Measurements from ENCODE around the gene SPOCK1.
"Not testable (repeated sequence)": the region's sequence is repeated elsewhere in the genome, so short reads cannot be mapped to it uniquely, and the experiment has no call there.

Gene SPOCK1

DNA sequence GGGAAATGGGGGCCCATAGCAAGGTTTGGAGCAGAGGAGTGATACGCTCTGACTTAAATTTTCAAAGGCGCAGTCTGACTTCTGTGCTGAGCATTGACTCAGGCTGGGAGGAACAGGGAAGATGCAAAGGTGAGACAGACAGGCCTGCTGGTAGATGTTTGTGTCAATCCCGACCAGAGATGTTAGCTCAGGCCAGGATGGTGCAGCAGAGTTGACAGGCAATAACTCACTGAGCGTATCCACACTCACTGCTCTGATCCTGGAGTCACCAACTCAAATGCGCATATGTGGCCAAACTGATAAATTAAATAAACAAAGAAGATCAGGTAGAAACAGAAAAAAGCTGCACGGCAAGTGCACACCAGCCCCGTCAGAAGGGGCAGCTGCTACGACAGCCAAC, 95.3 kb downstream of the SPOCK1 start:
- Histone ChIP-seq H3K27ac (no peak overlapping the region), H3K4me3 (no peak overlapping the region)

DNA sequence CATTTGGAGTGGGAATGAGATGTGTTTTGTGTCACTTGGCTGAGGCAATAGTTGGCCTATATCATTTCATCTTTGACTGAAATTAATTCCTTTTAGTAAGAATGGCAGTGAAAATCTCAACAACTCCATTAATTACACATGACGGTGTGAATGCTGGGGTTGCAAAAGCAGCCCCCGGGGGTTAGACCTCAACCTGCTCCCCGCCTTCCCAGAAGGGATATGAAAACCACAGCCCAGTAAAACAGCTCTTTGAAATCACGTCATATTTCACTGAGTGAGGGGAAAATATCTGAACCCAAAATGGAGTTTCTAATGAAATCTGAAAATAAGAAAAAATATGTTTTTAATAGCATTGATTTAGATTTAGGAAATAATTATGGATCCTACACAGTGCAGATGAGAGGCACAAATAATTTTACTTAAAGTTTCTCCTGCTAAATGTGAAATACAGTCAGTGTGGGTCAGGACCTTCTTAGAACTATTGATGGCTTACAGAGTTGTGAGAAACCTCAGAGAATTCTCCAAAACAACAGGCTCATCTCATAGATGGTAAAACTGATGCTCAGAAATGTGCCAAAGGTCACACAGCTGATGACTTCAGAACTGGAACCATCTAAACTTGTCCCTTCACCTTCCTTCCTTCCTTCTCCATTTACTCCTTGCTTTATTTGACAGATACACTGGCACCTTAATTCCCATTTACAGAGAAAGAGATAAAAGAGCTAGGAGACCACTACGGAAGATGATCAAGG, 96.5 kb downstream of the SPOCK1 start:
- no peak overlapping the region for H3K27ac ChIP-seq
- no peak overlapping the region for H3K4me3 ChIP-seq

DNA sequence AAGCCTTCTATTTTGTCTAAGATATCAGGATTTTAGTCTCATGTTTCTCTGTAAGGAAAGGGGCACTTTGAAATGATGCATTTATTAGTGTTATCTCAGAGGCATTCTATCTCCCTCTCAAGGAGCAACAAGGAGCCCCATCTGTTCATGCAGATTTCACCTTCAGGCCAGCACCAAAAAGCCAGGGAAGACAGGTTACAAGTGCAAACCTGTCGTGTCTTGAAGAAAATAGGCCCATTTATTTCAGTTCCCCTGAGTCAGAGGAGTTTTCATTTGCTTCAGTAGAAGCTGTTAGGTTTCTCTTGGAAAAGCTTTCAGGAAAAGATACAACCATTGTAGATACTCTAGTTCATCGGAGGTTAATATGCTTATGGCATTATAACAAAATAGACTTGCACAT, 97.2 kb downstream of the SPOCK1 start:
- Histone ChIP-seq H3K4me3 (no peak overlapping the region), H3K27ac (no peak overlapping the region)

DNA sequence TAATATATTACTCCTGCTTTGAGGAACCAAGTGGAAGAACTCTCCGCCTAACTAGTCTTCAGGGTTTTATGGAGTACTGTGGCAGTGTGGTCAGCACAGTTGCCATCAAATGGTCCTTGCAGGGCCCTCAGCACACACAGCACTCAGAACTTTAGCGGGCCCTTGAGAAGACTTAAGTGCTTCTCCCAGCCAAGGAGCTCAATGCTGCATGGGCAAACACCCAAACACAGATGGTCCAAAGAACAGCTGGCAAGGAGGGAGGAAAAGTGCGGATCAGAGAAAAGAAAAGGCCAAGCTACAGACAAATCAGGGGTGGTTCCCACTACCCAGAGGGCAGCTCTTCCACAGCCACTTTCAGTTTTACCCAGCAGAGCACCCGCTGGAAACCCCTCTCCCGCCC, 98.6 kb downstream of the SPOCK1 start:
- Histone ChIP-seq H3K4me3 (no peak overlapping the region), H3K27ac (no peak overlapping the region)

DNA sequence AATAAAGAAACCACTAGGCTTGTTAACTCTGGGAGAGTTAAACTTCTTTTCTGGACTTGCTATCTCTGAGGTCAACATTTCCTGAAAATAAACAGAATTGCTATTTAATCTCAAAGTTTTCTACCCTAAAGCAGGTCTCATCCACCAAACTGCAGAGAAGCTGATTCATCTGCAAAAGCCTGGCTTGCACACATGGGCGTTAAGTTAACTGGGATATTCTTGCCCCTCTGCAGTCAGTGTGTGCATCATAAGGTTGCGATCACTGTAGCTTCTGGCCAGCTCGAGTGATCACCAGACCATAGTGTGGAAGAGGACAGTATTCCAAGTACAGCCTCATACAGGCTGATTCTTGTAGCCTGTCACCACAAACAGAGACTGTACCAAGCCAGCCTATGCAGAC, 99.2 kb downstream of the SPOCK1 start:
- Histone ChIP-seq H3K27ac (no peak overlapping the region), H3K4me3 (no peak overlapping the region)

DNA sequence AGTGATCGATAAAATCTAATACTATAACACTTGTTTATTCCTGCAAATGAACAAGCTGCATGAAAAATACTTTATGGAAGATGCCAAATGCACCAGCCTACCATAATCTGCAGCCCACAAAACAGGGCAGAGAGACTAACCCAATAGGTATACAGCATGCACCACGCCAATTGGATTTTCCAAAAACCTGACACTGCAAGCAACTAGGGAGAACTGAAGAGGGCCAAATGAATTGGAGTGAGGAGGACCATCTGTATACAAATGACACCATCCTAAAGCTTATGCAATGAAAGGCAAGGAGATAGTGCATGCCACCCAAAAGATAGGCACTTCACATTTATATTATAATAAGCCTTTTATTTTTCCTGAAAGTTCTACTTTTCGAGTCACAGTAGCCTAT, 100.4 kb downstream of the SPOCK1 start:
- Histone ChIP-seq H3K27ac (no peak overlapping the region), H3K4me3 (no peak overlapping the region)

- H3K4me3 ChIP-seq = no peak overlapping the region
- H3K27ac ChIP-seq = no peak overlapping the region
Measured at GRCh38 chr5:137398154-137398553, 101.0 kb downstream of the SPOCK1 start.

GRCh38 chr5:137395011-137395755, 103.9 kb downstream of the SPOCK1 start:
- Histone ChIP-seq H3K27ac (no peak overlapping the region), H3K4me3 (no peak overlapping the region)

DNA sequence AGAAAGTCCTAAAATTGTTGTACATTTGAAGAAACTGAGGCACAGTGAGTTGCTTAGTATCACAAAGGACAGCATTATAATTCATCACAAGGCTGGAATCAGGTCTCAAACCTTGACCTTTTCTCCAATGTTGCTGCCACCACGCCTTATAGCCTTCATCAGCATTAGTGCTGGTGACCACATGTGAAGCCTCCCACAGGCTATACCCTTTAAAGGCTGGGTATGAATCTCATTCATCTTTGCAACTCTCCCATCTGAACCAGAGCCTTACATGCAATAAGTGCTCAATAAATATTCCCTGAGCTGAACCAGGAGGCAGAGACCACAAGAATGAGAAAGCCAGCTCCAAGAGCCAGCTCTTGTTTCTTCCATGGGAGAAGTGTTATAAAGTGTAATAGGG, 104.7 kb downstream of the SPOCK1 start:
- H3K27ac ChIP-seq = no peak overlapping the region
- no peak overlapping the region for H3K4me3 ChIP-seq

DNA sequence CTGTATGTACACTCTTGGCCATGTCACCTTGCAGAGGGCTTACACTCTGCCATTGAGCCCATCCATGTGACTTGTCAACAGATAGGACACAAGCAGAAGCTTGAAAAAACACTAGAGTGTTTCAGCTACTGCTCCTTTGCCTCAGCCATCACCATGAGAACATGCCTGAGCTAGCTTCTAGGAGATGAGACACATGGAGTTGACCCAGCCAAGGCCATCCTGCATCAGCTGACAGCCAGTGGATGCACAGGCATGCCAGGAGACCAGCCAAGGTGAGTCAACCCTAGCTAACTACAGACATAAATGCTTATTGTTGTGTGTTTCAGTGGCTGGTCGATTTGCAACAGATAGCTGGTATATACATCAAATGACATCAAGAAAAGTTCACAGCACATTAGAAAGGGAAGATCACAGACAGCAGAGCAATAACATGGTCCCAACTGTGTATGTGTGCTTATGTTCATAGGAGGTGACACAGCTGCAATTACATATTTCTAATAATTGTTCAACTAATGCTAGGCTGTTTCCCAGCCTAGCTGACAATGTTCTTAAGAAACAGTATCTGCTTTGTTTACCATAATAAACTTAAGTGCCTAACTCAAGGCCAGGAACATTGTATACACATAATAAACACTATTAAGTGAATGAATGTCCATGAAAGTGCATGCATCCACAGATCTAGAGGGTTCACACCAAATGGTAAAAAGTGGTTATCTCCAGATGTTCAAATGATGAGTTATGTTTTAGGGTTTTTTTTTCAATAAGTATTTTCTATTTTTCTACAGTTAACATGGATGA, 105.7 kb downstream of the SPOCK1 start:
- H3K27ac ChIP-seq = no peak overlapping the region
- H3K4me3 ChIP-seq = no peak overlapping the region

GRCh38 chr5:137392261-137392660, 106.9 kb downstream of the SPOCK1 start:
- no peak overlapping the region for H3K27ac ChIP-seq
- H3K4me3 ChIP-seq = no peak overlapping the region

DNA sequence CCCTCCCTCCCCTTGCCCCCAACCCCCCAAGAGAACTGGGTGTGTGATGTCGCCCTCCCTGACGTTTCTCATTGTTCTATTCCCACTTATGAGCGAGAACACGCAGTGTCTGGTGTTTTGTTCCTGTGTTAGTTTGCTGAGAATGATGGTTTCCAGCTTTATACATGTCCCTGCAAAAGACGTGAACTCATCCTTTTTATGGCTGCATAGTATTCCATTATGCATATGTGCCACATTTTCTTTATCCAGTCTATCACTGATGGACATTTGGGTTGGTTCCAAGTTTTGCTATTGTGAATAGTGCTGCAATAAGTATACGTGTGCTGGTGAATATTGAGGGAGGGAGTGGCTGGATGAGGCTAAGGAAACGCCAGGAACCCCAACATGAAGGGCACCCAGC, 108.1 kb downstream of the SPOCK1 start:
- H3K4me3 ChIP-seq, H3K27ac ChIP-seq: not testable (repeated sequence)

DNA sequence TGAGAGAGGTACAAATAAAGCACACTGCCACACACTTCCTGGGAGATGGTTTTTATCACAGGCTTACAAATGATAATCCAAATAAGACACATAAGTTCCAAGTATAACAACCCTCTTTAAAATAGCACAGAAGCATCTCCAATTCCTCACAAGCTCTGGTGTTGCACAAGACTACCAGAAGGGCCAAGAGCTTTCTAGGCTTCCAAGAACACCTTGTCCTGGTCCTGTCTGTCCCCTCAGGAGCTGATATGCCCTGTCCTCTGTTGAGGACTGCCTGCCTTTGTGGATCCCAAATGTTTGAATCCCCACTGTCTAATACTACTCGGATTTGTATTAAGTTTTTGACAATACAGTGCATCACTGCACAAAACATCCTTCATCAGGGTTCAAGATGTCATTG, 110.1 kb downstream of the SPOCK1 start:
- Histone ChIP-seq H3K27ac (no peak overlapping the region), H3K4me3 (no peak overlapping the region)

DNA sequence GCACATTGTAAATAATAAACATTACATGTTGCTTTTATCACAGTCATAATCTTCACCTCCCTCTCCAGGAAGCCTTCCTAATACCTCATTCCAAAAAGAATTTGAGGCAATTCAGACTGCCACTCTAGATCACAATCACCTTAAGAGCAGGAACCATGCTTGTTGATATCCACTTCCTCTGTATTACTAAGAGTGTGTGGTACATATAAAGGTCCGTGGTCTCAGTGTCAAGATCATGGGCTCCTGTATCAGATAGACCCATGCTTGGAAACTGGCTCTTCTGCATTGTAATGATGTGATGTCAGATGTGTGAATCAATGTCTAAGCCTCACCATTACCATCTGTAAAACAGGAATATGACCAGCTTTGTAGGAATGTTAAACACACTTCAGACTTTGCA, 114.1 kb downstream of the SPOCK1 start:
- no peak overlapping the region for H3K4me3 ChIP-seq
- no peak overlapping the region for H3K27ac ChIP-seq

DNA sequence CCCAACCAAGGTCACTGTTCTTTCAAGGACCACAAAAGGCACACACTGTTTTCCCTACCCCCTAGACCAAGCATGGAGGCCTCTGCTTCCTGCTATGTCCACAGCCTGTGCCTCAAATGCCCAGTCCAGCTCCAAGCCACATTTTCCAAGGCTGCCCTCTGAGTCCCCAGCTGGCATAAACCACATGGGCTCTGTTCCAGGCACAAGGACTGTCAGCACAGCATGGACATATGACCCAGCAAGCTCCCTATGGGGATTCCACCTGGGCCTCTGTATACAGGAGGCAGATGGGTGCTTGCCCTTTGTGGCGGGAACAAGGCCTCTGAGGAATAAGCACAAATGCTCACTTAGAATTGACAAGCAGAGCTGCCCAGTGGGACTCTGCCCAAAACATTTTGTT, 115.2 kb downstream of the SPOCK1 start:
- Histone ChIP-seq H3K4me3 (no peak overlapping the region), H3K27ac (no peak overlapping the region)

GRCh38 chr5:137381555-137381954, 117.6 kb downstream of the SPOCK1 start:
- no peak overlapping the region for H3K4me3 ChIP-seq
- H3K27ac ChIP-seq = no peak overlapping the region

DNA sequence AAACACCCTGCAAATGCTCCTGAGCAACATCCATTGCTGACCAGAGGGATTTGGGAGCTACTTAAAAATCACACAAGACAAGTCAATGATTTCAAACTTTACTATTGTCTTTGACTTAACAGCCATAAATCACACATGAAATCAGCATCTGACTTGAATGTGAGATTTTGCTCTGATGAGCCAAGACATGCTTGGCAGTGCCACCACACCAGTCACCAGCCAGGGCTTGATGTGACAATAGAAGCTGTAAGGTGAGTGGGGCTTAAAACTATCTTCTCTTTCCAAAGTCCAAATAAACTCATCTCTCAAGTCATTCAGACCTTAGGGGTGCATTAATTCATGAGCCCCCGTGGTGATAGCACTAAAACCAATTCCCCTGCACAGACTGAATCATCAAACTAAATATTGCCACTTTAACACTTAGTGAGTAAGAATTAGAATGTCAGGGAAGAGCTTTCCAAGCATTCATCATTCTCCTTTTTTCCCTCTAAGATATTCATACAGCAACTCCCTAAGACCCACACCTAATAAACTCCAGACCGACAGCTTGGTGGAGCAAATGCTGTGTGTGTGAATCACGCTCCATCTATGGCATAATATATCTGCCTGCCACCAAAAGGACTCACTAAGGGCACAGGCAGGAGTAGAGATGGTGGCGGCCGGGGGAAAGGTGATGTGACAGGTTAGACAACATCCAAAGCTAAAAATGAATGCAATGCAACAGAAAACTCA, 119.4 kb downstream of the SPOCK1 start:
- no peak overlapping the region for H3K27ac ChIP-seq
- H3K4me3 ChIP-seq = no peak overlapping the region

- Histone ChIP-seq H3K4me3 (no peak overlapping the region), H3K27ac (no peak overlapping the region)
Measured at GRCh38 chr5:137375741-137376526, 123.2 kb downstream of the SPOCK1 start.

DNA sequence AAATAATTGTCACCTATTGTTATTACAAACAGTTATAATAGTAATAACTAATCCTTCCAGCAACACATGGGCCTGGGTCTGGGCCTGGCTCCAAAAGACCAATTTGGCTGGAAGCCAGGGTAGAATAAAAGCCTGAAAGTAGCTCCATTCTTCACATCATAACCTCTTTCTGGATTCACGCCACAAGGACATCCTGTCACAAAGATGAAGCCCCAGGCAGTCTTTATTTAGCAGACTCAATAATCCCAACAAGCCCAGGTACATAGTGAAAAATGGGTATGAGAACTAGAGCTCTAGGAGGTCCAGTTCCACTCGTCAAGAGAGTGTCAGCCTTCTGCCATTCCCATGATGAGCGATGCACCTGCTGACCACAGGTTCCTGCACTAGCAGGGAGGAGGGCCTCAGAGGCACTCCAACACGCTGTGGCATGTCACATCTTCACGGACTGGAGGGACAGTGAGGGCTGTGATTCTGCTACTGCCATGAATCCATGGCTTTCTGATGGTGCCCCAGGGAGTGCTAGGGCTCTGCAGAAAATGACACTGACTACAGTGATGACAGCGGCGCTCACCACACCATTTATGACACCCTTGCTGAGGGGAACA, 124.9 kb downstream of the SPOCK1 start:
- Histone ChIP-seq H3K4me3 (no peak overlapping the region), H3K27ac (no peak overlapping the region)
